Calu3 (cell line): ENCODE data around the gene SRSF3. TPM values are rescaled to one million over a fixed set of nuclear protein-coding genes. Genes with fewer than 3 reads are reported as not detected.

Source experiments
- BruUV-seq: library from RNA; stranded (reverse); fragments of 400-500 nt; replicated peaks from 2 replicates; lab custom pipeline; 2021; lab: Mats Ljungman, UMichigan
- CTCF ChIA-PET: fragments of 300-600 bp; sonication (Branson Sonifier 250); formaldehyde crosslinking; loops from one replicate; lab custom pipeline; 2022; ENCODE audit warnings: antibody characterized with exemption; lab: Charles Lee
- DNase-seq: peaks from one replicate; pipeline ENCODE4 v3.0.0; 2022
- H3K27ac Mint-ChIP-seq: one replicate; pipeline ENCODE4 v1.8.0; 2022; ENCODE audit warnings: mixed read lengths; ENCODE audit not compliant: unreplicated experiment
- H3K27me3 Mint-ChIP-seq: one replicate; pipeline ENCODE4 v1.8.0; 2022; ENCODE audit warnings: mixed read lengths; ENCODE audit not compliant: unreplicated experiment
- H3K36me3 Mint-ChIP-seq: one replicate; pipeline ENCODE4 v1.8.0; 2022; ENCODE audit warnings: mild to moderate bottlenecking, moderate library complexity, mixed read lengths; ENCODE audit not compliant: insufficient read depth, unreplicated experiment
- H3K4me1 Mint-ChIP-seq: one replicate; pipeline ENCODE4 v1.8.0; 2022; ENCODE audit warnings: mild to moderate bottlenecking, low read depth, mixed read lengths; ENCODE audit not compliant: unreplicated experiment
- H3K4me3 Mint-ChIP-seq: one replicate; pipeline ENCODE4 v1.8.0; 2022; ENCODE audit warnings: mild to moderate bottlenecking, low read depth, moderate library complexity, mixed read lengths; ENCODE audit not compliant: unreplicated experiment
- H3K9me3 Mint-ChIP-seq: one replicate; pipeline ENCODE4 v1.8.0; 2022; ENCODE audit warnings: low read depth, mixed read lengths; ENCODE audit not compliant: unreplicated experiment
- intact Hi-C: fragments of 100-400 bp; cut with micrococcal nuclease; formaldehyde crosslinking; loops from one replicate; pipeline ENCODE4 v1.10.0; 2022; ENCODE audit not compliant: unreplicated experiment
- total RNA-seq: library from RNA; stranded (reverse); gene quantifications from 2 replicates; pipeline ENCODE4 v1.2.3, GENCODE V29; 2022
- TF ChIP-seq, protein P1 (sequence below): fragments of 200-600 bp; IDR thresholded peaks from one replicate; pipeline ENCODE4 v1.8.0; 2022; ENCODE audit warnings: antibody characterized with exemption; ENCODE audit not compliant: unreplicated experiment

The SRSF3 gene
- total RNA-seq, 1 experiment from 2014 or later = 370 TPM

DNA sequence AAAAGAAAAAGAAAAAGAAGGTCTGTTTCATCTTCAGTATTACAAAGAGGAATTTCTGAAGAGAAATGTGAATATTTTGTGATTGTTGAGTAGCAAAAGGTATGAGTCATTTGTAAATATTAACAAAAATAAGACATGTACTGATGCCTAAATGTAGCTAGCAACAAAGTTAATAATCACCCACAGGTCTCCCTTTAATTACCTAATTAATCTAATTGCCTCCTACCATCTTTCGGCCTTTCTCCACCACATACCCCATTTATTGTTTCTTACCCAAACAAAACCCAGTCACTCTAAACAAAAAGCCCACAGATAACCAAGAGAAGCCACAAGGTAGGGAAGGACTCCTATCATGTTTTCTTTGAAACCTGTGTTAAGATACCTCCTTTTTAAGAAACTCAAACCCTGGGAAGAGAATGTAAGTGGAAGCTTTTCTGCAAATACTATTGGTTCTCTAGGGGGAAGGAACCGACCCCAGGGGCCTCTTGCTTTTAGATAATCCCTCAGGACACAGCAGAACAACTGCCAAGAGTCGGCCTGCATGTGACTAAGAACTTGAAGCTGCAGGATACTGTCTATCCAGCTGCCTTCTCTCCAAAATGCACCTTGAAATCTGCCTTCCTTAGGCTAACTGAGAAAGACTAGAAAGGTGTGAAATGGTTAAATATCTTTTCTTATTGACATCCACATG lies 30.8 kb upstream of the SRSF3 start:
- CTCF ChIA-PET = interaction anchor here (0.9 kb wide), 1 partner anchor 18 kb away, joined by 3 read pairs; no protein-coding TSS in a partner anchor
- Mint-ChIP-seq H3K27me3 (no peaks in the 10 kb centered on the region), H3K27ac (no peak overlapping the region), H3K36me3 (no peaks in the 10 kb centered on the region), H3K4me1 (peaks cover 13% of the 10 kb centered on the region), H3K9me3 (peaks cover 3% of the 10 kb centered on the region), H3K4me3 (no peak overlapping the region)
- intact Hi-C loops = no loop called here
- no peak for DNase-seq
- no TSS peak for BruUV-seq
- TF ChIP-seq, protein P1, sequence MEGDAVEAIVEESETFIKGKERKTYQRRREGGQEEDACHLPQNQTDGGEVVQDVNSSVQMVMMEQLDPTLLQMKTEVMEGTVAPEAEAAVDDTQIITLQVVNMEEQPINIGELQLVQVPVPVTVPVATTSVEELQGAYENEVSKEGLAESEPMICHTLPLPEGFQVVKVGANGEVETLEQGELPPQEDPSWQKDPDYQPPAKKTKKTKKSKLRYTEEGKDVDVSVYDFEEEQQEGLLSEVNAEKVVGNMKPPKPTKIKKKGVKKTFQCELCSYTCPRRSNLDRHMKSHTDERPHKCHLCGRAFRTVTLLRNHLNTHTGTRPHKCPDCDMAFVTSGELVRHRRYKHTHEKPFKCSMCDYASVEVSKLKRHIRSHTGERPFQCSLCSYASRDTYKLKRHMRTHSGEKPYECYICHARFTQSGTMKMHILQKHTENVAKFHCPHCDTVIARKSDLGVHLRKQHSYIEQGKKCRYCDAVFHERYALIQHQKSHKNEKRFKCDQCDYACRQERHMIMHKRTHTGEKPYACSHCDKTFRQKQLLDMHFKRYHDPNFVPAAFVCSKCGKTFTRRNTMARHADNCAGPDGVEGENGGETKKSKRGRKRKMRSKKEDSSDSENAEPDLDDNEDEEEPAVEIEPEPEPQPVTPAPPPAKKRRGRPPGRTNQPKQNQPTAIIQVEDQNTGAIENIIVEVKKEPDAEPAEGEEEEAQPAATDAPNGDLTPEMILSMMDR = no peak

DNA sequence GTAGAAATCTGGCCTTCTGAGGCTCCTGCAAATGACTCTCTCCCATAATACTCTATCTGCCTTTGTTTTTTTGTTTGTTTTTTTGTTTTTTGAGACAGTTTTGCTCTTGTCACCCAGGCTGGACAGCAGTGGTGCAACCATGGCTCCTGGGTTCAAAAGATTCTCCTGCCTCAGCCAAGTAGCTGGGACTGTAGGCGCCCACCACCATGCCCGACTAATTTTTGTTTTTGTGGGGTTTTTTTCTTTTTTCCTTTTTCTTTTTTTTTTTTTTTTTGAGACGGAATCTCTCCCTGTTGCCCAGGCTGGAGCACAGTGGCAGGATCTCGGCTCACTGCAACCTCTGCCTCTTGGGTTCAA lies 30.3 kb upstream of the SRSF3 start:
- Mint-ChIP-seq H3K27ac (no peak overlapping the region), H3K9me3 (peaks cover 3% of the 10 kb centered on the region), H3K36me3 (no peaks in the 10 kb centered on the region), H3K4me1 (peaks cover 13% of the 10 kb centered on the region), H3K4me3 (no peak overlapping the region), H3K27me3 (no peaks in the 10 kb centered on the region)
- intact Hi-C loops = no loop called here
- no TSS peak for BruUV-seq
- TF ChIP-seq, protein P1 = no peak
- CTCF ChIA-PET = interaction anchor here (0.9 kb wide), 1 partner anchor 19 kb away, joined by 3 read pairs; no protein-coding TSS in a partner anchor
- no peak for DNase-seq

DNA sequence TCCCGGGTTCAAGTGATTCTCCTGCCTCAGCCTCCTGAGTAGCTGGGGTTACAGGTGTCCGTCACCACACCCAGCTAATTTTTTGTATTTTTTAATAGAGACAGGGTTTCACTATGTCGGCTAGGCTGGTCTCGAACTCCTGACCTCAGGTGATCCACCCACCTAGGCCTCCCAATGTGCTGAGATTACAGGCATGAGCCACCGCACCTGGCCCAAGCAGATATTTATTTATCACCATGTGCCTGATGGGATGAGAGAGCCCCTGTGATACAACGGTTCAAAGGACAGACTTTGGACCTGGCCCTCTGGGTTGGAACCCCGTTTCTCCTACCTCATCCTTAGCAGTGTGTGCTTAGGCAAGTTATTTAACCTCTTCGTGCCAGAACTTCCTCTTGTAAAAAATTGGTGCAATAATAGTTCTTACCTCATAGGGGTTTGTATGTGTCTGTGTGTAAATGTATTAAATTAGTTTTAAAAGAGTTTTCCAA lies 27.7 kb upstream of the SRSF3 start:
- Mint-ChIP-seq H3K27ac (no peak overlapping the region), H3K9me3 (peaks cover 3% of the 10 kb centered on the region), H3K36me3 (no peaks in the 10 kb centered on the region), H3K4me3 (no peak overlapping the region), H3K27me3 (no peaks in the 10 kb centered on the region), H3K4me1 (peaks cover 13% of the 10 kb centered on the region)
- BruUV-seq = no TSS peak
- TF ChIP-seq, protein P1 = no peak
- no peak for DNase-seq
- CTCF ChIA-PET = no interaction called here
- intact Hi-C loops = no loop called here

DNA sequence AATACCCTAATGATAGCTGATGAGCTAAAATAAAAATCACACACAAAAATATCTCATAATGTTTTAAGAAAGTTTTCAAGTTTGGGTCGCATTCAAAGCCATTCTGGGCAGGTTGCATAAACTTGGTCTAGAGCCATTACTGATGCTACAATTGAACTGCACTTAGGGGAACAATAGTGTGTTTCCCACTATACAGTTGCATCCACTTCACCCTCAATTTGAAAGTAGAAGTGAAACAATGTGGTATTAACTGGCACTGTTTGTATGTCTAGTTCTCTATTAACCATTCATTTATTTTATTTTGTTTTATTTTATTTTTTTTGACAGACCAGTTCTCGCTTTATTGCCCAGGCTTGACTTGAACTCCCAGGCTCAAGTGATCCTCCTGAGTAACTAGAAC lies 23.9 kb upstream of the SRSF3 start:
- CTCF ChIA-PET = interaction anchor here (0.7 kb wide), 1 partner anchor 25 kb away, joined by 5 read pairs; no protein-coding TSS in a partner anchor

More for the DNA sequence above, 23.9 kb upstream of the SRSF3 start:
- TF ChIP-seq, protein P1 = no peak
- intact Hi-C loops = no loop called here
- Mint-ChIP-seq H3K27ac (no peak overlapping the region), H3K27me3 (no peaks in the 10 kb centered on the region), H3K9me3 (no peaks in the 10 kb centered on the region), H3K4me1 (no peaks in the 10 kb centered on the region), H3K4me3 (no peak overlapping the region), H3K36me3 (peaks cover 7% of the 10 kb centered on the region)
- no peak for DNase-seq
- BruUV-seq = no TSS peak
